NCI-H2227 (cell line): ENCODE data around the gene ST6GALNAC1.
A peak's percentile ranks its signal among the peaks of the same experiment; 100 is the strongest.
"Not testable (repeated sequence)": the region's sequence is repeated elsewhere in the genome, so short reads cannot be mapped to it uniquely, and the experiment has no call there.

Experiments
- DNase-seq: peaks from one replicate; lab custom pipeline; 2025; ENCODE audit not compliant: unreplicated experiment; lab: John Stamatoyannopoulos, UW

The ST6GALNAC1 gene

GRCh38 chr17:76614064-76614759 is 29.3 kb downstream of the ST6GALNAC1 start:
- DNase-seq, result not testable (repeated sequence)

GRCh38 chr17:76612977-76613851 is 30.3 kb downstream of the ST6GALNAC1 start:
- DNase-seq, result no peak

- DNase-seq, result no peak
Observed at GRCh38 chr17:76612465-76612864, 31.1 kb downstream of the ST6GALNAC1 start.

GRCh38 chr17:76611758-76612157 is 31.8 kb downstream of the ST6GALNAC1 start:
- DNase-seq, result peak; percentile 40

- DNase-seq, result peak; percentile 50
Observed at GRCh38 chr17:76611080-76611749, 32.3 kb downstream of the ST6GALNAC1 start.

GRCh38 chr17:76606685-76607084 is 36.9 kb downstream of the ST6GALNAC1 start:
- DNase-seq, result not testable (repeated sequence)

- no peak for DNase-seq
Observed at GRCh38 chr17:76601065-76601464, 42.5 kb downstream of the ST6GALNAC1 start.

GRCh38 chr17:76599694-76600460 is 43.7 kb downstream of the ST6GALNAC1 start:
- no peak for DNase-seq

GRCh38 chr17:76598004-76598439 is 45.5 kb downstream of the ST6GALNAC1 start:
- DNase-seq, result no peak

- no peak for DNase-seq
Observed at GRCh38 chr17:76597156-76598003, 46.2 kb downstream of the ST6GALNAC1 start.

GRCh38 chr17:76594690-76595089 is 48.9 kb downstream of the ST6GALNAC1 start:
- DNase-seq, result no peak

- DNase-seq, result peak; percentile 36
Observed at GRCh38 chr17:76593959-76594358, 49.6 kb downstream of the ST6GALNAC1 start.

- DNase-seq, result peak; percentile 53
Observed at GRCh38 chr17:76593384-76593826, 50.2 kb downstream of the ST6GALNAC1 start.

- DNase-seq, result no peak
Observed at GRCh38 chr17:76588182-76588581, 55.4 kb downstream of the ST6GALNAC1 start.

GRCh38 chr17:76586741-76587487 is 56.6 kb downstream of the ST6GALNAC1 start:
- peak; percentile 40 for DNase-seq

- DNase-seq, result peak; percentile 48
Observed at GRCh38 chr17:76585649-76586593, 57.6 kb downstream of the ST6GALNAC1 start, which contains the start of gene ST6GALNAC2. ST6GALNAC2 (minus strand) TSS chr17:76585860; CDS start chr17:76585808, 52 bp downstream.

- DNase-seq, result peak; percentile 19
Observed at GRCh38 chr17:76585033-76585648, 58.4 kb downstream of the ST6GALNAC1 start.
